H9 (cell line): Measurements from ENCODE around the gene CDK17. TPM values are rescaled to one million over a fixed set of nuclear protein-coding genes. Genes with fewer than 3 reads are reported as not detected.

Experiments
- DNase-seq: peaks from one replicate; pipeline ENCODE4 v3.0.0-alpha.2; 2017
- H2AFZ ChIP-seq: one replicate; pipeline ENCODE4 v1.6.1; 2013; ENCODE audit warnings: mild to moderate bottlenecking, low read length, control low read depth, moderate library complexity
- H2AK5ac ChIP-seq: 2 replicates; pipeline ENCODE4 v1.6.1; 2013; ENCODE audit warnings: low read length, control low read depth, mixed read lengths; ENCODE audit not compliant: insufficient read length
- H2BK120ac ChIP-seq: one replicate; pipeline ENCODE4 v1.6.1; 2013; ENCODE audit warnings: low read depth, mild to moderate bottlenecking, low read length, control low read depth, inconsistent platforms; ENCODE audit not compliant: poor library complexity, severe bottlenecking
- H2BK12ac ChIP-seq: 2 replicates; pipeline ENCODE4 v1.6.1; 2013; ENCODE audit warnings: low read length, control low read depth, mixed read lengths, low read depth; ENCODE audit not compliant: insufficient read length
- H2BK15ac ChIP-seq: 2 replicates; pipeline ENCODE4 v1.6.1; 2013; ENCODE audit warnings: low read depth, low read length, control low read depth
- H2BK20ac ChIP-seq: one replicate; pipeline ENCODE4 v1.6.1; 2013; ENCODE audit warnings: low read depth, mild to moderate bottlenecking, low read length, control low read depth, inconsistent platforms; ENCODE audit not compliant: poor library complexity, severe bottlenecking
- H2BK5ac ChIP-seq: 2 replicates; pipeline ENCODE4 v1.6.1; 2013; ENCODE audit warnings: low read length, control low read depth, mixed read lengths; ENCODE audit not compliant: insufficient read length
- H3K14ac ChIP-seq: 2 replicates; pipeline ENCODE4 v1.6.1; 2013; ENCODE audit warnings: low read length, control low read depth; ENCODE audit not compliant: insufficient read depth
- H3K18ac ChIP-seq: 2 replicates; pipeline ENCODE4 v1.6.1; 2013; ENCODE audit warnings: low read depth, mild to moderate bottlenecking, mixed read lengths, low read length, control low read depth; ENCODE audit not compliant: insufficient read length
- H3K23ac ChIP-seq: 2 replicates; pipeline ENCODE4 v1.6.1; 2013; ENCODE audit warnings: low read length, control low read depth, mixed read lengths, low read depth; ENCODE audit not compliant: insufficient read length
- H3K23me2 ChIP-seq: 2 replicates; pipeline ENCODE4 v1.6.1; 2013; ENCODE audit warnings: low read depth, mild to moderate bottlenecking, mixed read lengths, low read length, control low read depth; ENCODE audit not compliant: insufficient read length, poor library complexity, severe bottlenecking
- H3K27ac ChIP-seq: 2 replicates; pipeline ENCODE4 v1.5.1; 2013; ENCODE audit warnings: low read length, control low read depth, mixed read lengths, low read depth; ENCODE audit not compliant: insufficient read length
- H3K27me3 ChIP-seq: 2 replicates; pipeline ENCODE4 v1.6.1; 2013; ENCODE audit warnings: low read length, control low read depth, inconsistent platforms; ENCODE audit not compliant: insufficient read depth
- H3K4ac ChIP-seq: 2 replicates; pipeline ENCODE4 v1.6.1; 2013; ENCODE audit warnings: low read depth, mild to moderate bottlenecking, control low read depth, inconsistent platforms, low read length, moderate library complexity
- H3K4me1 ChIP-seq: 2 replicates; pipeline ENCODE4 v1.6.1; 2013; ENCODE audit warnings: low read length, control low read depth, inconsistent platforms; ENCODE audit not compliant: insufficient read depth
- H3K4me2 ChIP-seq: 2 replicates; pipeline ENCODE4 v1.6.1; 2013; ENCODE audit warnings: low read length, control low read depth, mixed read lengths; ENCODE audit not compliant: insufficient read length, insufficient read depth
- H3K56ac ChIP-seq: 2 replicates; pipeline ENCODE4 v1.6.1; 2013; ENCODE audit warnings: low read depth, mild to moderate bottlenecking, mixed read lengths, low read length, control low read depth; ENCODE audit not compliant: insufficient read length
- H3K79me1 ChIP-seq: 2 replicates; pipeline ENCODE4 v1.6.1; 2013; ENCODE audit warnings: low read depth, mild to moderate bottlenecking, moderate library complexity, low read length, control low read depth, inconsistent platforms; ENCODE audit not compliant: insufficient read depth, poor library complexity, severe bottlenecking
- H3K79me2 ChIP-seq: 2 replicates; pipeline ENCODE4 v1.6.1; 2013; ENCODE audit warnings: low read length, control low read depth, inconsistent platforms; ENCODE audit not compliant: insufficient read depth
- H3K9ac ChIP-seq: 2 replicates; pipeline ENCODE4 v1.6.1; 2013; ENCODE audit warnings: low read length, control low read depth, mixed read lengths; ENCODE audit not compliant: insufficient read length; ENCODE audit errors: extremely low read depth
- H3K9me3 ChIP-seq: one replicate; pipeline ENCODE4 v1.6.1; 2013; ENCODE audit warnings: low read depth, low read length, inconsistent platforms; ENCODE audit not compliant: control insufficient read depth
- H3T11ph ChIP-seq: one replicate; pipeline ENCODE4 v1.6.1; 2013; ENCODE audit warnings: mild to moderate bottlenecking, low read length, control low read depth, inconsistent platforms
- H4K20me1 ChIP-seq: one replicate; pipeline ENCODE4 v1.6.1; 2013; ENCODE audit not compliant: control insufficient read depth, insufficient read length, insufficient read depth
- H4K5ac ChIP-seq: 2 replicates; pipeline ENCODE4 v1.6.1; 2013; ENCODE audit warnings: low read depth, mild to moderate bottlenecking, mixed read lengths, low read length, control low read depth; ENCODE audit not compliant: insufficient read length
- H4K8ac ChIP-seq: replicated peaks from 2 replicates; pipeline ENCODE4 v1.6.1; 2013; ENCODE audit warnings: low read length, control low read depth, mixed read lengths, low read depth; ENCODE audit not compliant: insufficient read length
- H4K91ac ChIP-seq: 2 replicates; pipeline ENCODE4 v1.6.1; 2013; ENCODE audit warnings: low read depth, mild to moderate bottlenecking, moderate library complexity, mixed read lengths, low read length, control low read depth; ENCODE audit not compliant: insufficient read length
- H3K27ac Mint-ChIP-seq, 3 experiments: 2 replicates in 2 of 3; 3 replicates in 1 of 3; pipeline ENCODE4 v1.8.0; 2020 to 2021; ENCODE audit warnings: mixed read lengths in 3 of 3, mild to moderate bottlenecking in 1 of 3, moderate library complexity in 1 of 3
- H3K27me3 Mint-ChIP-seq: 2 replicates; pipeline ENCODE4 v1.8.0; 2021; ENCODE audit warnings: low read depth, mild to moderate bottlenecking, moderate library complexity, mixed read lengths
- H3K36me3 Mint-ChIP-seq, 3 experiments: 2 replicates in 2 of 3; 3 replicates in 1 of 3; pipeline ENCODE4 v1.8.0; 2020 to 2021; ENCODE audit warnings: low read depth in 3 of 3, mixed read lengths in 3 of 3; ENCODE audit not compliant: insufficient read depth in 1 of 3
- H3K4me1 Mint-ChIP-seq, 2 experiments: 2 replicates each; pipeline ENCODE4 v1.8.0; 2020; ENCODE audit warnings: mixed read lengths in 2 of 2
- H3K4me3 Mint-ChIP-seq, 2 experiments: 2 replicates in 1 of 2; 3 replicates in 1 of 2; pipeline ENCODE4 v1.8.0; 2020 to 2021; ENCODE audit warnings: mild to moderate bottlenecking in 2 of 2, mixed read lengths in 2 of 2, moderate library complexity in 1 of 2
- H3K9me3 Mint-ChIP-seq, 2 experiments: 2 replicates in 1 of 2; 3 replicates in 1 of 2; pipeline ENCODE4 v1.8.0; 2020; ENCODE audit warnings: mild to moderate bottlenecking in 2 of 2, mixed read lengths in 2 of 2, moderate library complexity in 1 of 2
- WGBS: extraction: QIAGEN DNeasy Blood & Tissue Kit; methylation state at CpG from one replicate; pipeline ENCODE4 v1.1.7; 2013; ENCODE audit warnings: missing lambda C conversion rate, low lambda C conversion rate, mixed read lengths; ENCODE audit not compliant: insufficient read length; ENCODE audit errors: extremely low coverage; 5-methylcytosine and 5-hydroxymethylcytosine counted together
- total RNA-seq: library from RNA; stranded (reverse); gene quantifications from 2 replicates; pipeline ENCODE4 v1.2.1, GENCODE V29; 2021
- TF ChIP-seq, protein P1 (sequence below): fragments of 200-600 bp; sonication (generic); conservative IDR thresholded peaks from 3 replicates; pipeline ENCODE4 v1.8.0; 2021; ENCODE audit warnings: antibody characterized with exemption, mild to moderate bottlenecking

The CDK17 gene
- total RNA-seq, 1 experiment from 2014 or later = 28.8 TPM

DNA sequence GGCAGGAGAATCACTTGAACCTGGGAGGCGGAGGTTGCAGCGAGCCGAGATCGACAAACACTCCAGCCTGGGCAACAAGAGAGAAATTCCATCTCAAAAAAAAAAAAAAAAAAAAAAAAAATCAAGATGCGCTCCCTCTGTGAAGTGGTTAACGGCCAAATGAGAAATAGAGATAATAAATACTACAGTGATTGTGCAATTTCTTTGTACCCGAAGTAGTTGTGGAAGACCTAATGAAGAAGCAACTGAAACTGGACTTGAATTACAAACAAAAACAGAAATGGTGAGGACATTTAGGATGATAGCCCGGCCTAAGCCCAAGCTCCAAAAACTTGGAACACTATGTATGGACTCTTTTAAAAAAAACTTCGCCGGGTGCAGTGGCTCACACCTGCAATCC lies 44.2 kb upstream of the CDK17 start:
- Mint-ChIP-seq H3K9me3 (no peaks in the 10 kb centered on the region), H3K4me3 (no peak overlapping the region), H3K36me3 (no peaks in the 10 kb centered on the region), H3K27me3 (no peaks in the 10 kb centered on the region), H3K4me1 (no peaks in the 10 kb centered on the region), H3K27ac (no peak overlapping the region)
- H3K9me3 ChIP-seq = no peaks in the 10 kb centered on the region
- no peak overlapping the region for H3K9ac ChIP-seq
- no peaks in the 10 kb centered on the region for H3K23me2 ChIP-seq
- H4K5ac ChIP-seq = no peak overlapping the region
- no peak overlapping the region for H2BK15ac ChIP-seq
- no peak overlapping the region for H3K4me2 ChIP-seq
- TF ChIP-seq, protein P1, sequence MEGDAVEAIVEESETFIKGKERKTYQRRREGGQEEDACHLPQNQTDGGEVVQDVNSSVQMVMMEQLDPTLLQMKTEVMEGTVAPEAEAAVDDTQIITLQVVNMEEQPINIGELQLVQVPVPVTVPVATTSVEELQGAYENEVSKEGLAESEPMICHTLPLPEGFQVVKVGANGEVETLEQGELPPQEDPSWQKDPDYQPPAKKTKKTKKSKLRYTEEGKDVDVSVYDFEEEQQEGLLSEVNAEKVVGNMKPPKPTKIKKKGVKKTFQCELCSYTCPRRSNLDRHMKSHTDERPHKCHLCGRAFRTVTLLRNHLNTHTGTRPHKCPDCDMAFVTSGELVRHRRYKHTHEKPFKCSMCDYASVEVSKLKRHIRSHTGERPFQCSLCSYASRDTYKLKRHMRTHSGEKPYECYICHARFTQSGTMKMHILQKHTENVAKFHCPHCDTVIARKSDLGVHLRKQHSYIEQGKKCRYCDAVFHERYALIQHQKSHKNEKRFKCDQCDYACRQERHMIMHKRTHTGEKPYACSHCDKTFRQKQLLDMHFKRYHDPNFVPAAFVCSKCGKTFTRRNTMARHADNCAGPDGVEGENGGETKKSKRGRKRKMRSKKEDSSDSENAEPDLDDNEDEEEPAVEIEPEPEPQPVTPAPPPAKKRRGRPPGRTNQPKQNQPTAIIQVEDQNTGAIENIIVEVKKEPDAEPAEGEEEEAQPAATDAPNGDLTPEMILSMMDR = no peak
- H2BK12ac ChIP-seq = no peak overlapping the region
- no peaks in the 10 kb centered on the region for H3K79me1 ChIP-seq
- H3K27ac ChIP-seq = no peak overlapping the region
- H3K4ac ChIP-seq = no peak overlapping the region
- H2BK20ac ChIP-seq = no peak overlapping the region
- no peak overlapping the region for H4K91ac ChIP-seq
- H3K4me1 ChIP-seq = no peaks in the 10 kb centered on the region
- no peaks in the 10 kb centered on the region for H3K27me3 ChIP-seq
- no peak overlapping the region for H4K8ac ChIP-seq
- no CpG with 5 or more reads among the region's 10 CpGs for WGBS
- no peak overlapping the region for H3K23ac ChIP-seq
- H2BK120ac ChIP-seq = no peak overlapping the region
- no peaks in the 10 kb centered on the region for H3K79me2 ChIP-seq
- no peak overlapping the region for H3K56ac ChIP-seq
- DNase-seq = no peak
- H3K14ac ChIP-seq = no peak overlapping the region
- no peak overlapping the region for H2AFZ ChIP-seq
- no peak overlapping the region for H2AK5ac ChIP-seq
- H3T11ph ChIP-seq = no peak overlapping the region
- no peak overlapping the region for H2BK5ac ChIP-seq
- no peak overlapping the region for H3K18ac ChIP-seq
- no peaks in the 10 kb centered on the region for H4K20me1 ChIP-seq
